ENCODE measurements around the gene PLK3.

GRCh38 chr1:44817771-44818495 is 17.8 kb downstream of the PLK3 start:
- TF ChIP-seq CTCF (IDR thresholded peaks at IDR 0.05) (no peak), EZH2 (IDR thresholded peaks at IDR 0.05) (no peak), EZH2phosphoT487 (IDR thresholded peaks at IDR 0.05) (no peak)

Measured in neural progenitor cell (in vitro differentiated cells).